NT2/D1 (cell line): ENCODE measurements around the gene DEFB108B.
"Not testable (repeated sequence)": the region's sequence is repeated elsewhere in the genome, so short reads cannot be mapped to it uniquely, and the experiment has no call there.

ENCODE experiments used
- SUZ12 ChIP-seq: IDR thresholded peaks from 2 replicates; pipeline ENCODE4 v1.6.1; 2011; ENCODE audit not compliant: insufficient read length, insufficient read depth; ENCODE audit errors: extremely low read depth
- YY1 ChIP-seq: IDR thresholded peaks from 2 replicates; pipeline ENCODE4 v1.6.1; 2011; ENCODE audit not compliant: insufficient read length, insufficient read depth
- ZNF274 ChIP-seq: IDR thresholded peaks from 2 replicates; pipeline ENCODE4 v1.6.1; 2011; ENCODE audit warnings: mild to moderate bottlenecking, low read depth, low read length

- TF ChIP-seq YY1, ZNF274, SUZ12: not testable (repeated sequence)
These were observed 52.8 kb downstream of the DEFB108B start for GRCh38 chr11:71885806-71886205.
